OCI-LY3 (cell line): ENCODE results near the gene WDR37.

Experiments
- H2AFZ ChIP-seq: fragments of 200-600, 300-600 bp; shearing (Covaris generic); 2 replicates; pipeline ENCODE4 v1.6.0; 2014; ENCODE audit warnings: antibody characterized with exemption, low read depth, low read length
- H3K27ac ChIP-seq: fragments of 200-600, 300-600 bp; sonication (generic); 2 replicates; pipeline ENCODE4 v1.5.1; 2014; ENCODE audit warnings: mild to moderate bottlenecking, low read length, moderate library complexity, mixed read lengths
- H3K27me3 ChIP-seq: fragments of 200-600, 300-600 bp; sonication (generic); 2 replicates; pipeline ENCODE4 v1.6.1; 2014; ENCODE audit warnings: low read depth, low read length, mixed read lengths
- H3K36me3 ChIP-seq: fragments of 200-600, 300-600 bp; sonication (generic); replicated peaks from 2 replicates; pipeline ENCODE3; 2014; ENCODE audit warnings: low read depth, low read length, mixed read lengths
- H3K4me1 ChIP-seq: fragments of 300-600, 200-600 bp; sonication (generic); 2 replicates; pipeline ENCODE4 v1.6.1; 2014; ENCODE audit warnings: low read length, mixed read lengths
- H3K4me2 ChIP-seq: fragments of 200-600, 300-600 bp; sonication (generic); 2 replicates; pipeline ENCODE4 v1.6.1; 2014; ENCODE audit warnings: low read length, mixed read lengths
- H3K4me3 ChIP-seq: fragments of 300-600, 200-600 bp; sonication (generic); 2 replicates; pipeline ENCODE4 v1.5.1; 2014; ENCODE audit warnings: antibody characterized with exemption, mild to moderate bottlenecking, low read length, moderate library complexity
- H3K79me2 ChIP-seq: fragments of 300-600, 200-600 bp; shearing (Covaris generic); 2 replicates; pipeline ENCODE4 v1.6.1; 2014; ENCODE audit warnings: mild to moderate bottlenecking, low read length, mixed read lengths
- H3K9ac ChIP-seq: fragments of 300-600, 200-600 bp; shearing (Covaris generic); 2 replicates; pipeline ENCODE4 v1.6.0; 2014; ENCODE audit warnings: mild to moderate bottlenecking, low read length, moderate library complexity
- H3K9me3 ChIP-seq: fragments of 200-600, 300-600 bp; shearing (Covaris generic); 2 replicates; pipeline ENCODE4 v1.6.1; 2014; ENCODE audit warnings: low read length, mixed read lengths; ENCODE audit not compliant: insufficient read depth
- H4K20me1 ChIP-seq: fragments of 200-600, 300-600 bp; sonication (generic); 2 replicates; pipeline ENCODE4 v1.6.1; 2016; ENCODE audit warnings: low read length, mixed read lengths; ENCODE audit not compliant: insufficient read depth
- EZH2phosphoT487 ChIP-seq: fragments of 200-600 bp; shearing (Covaris generic); IDR thresholded peaks from 2 replicates; pipeline ENCODE4 v1.6.1; 2018; ENCODE audit warnings: antibody characterized with exemption, mixed run types, low read depth
- TF ChIP-seq, protein P1 (sequence below): fragments of 200-600, 300-600 bp; sonication (generic); IDR thresholded peaks from 2 replicates; pipeline ENCODE4 v1.5.1; 2014; ENCODE audit warnings: antibody characterized with exemption, low read length, low read depth

Gene WDR37

DNA sequence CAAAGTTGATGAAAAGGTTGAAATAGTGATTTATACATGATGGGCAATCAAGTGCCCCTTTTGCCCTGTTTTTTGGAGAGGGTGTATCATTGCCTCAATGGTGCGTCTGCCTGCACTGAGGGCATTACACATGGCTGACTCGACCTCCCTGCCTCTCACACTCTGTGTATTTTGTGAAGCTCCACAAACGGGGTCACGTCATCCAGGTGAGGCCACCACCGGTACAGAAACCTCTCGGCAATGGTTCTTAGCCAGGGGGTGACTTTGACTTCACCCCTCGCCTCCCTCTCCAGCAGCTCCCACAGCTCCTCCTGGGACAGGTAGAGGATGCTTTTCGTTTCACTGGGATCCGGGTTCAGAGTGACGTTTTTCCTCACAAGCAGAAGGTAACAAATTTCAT, 36.8 kb upstream of the WDR37 start:
- H3K27me3 ChIP-seq = no peaks in the 10 kb centered on the region
- H2AFZ ChIP-seq = no peak overlapping the region
- H3K4me2 ChIP-seq = no peak overlapping the region
- H3K9me3 ChIP-seq = no peaks in the 10 kb centered on the region
- H3K4me3 ChIP-seq = no peak overlapping the region
- H3K79me2 ChIP-seq = no peaks in the 10 kb centered on the region
- H3K36me3 ChIP-seq = peaks cover 24% of the 10 kb centered on the region
- no peak overlapping the region for H3K9ac ChIP-seq
- H3K27ac ChIP-seq = no peak overlapping the region
- H4K20me1 ChIP-seq = no peaks in the 10 kb centered on the region
- H3K4me1 ChIP-seq = no peaks in the 10 kb centered on the region
- TF ChIP-seq EZH2phosphoT487 = no peak
- TF ChIP-seq, protein P1, sequence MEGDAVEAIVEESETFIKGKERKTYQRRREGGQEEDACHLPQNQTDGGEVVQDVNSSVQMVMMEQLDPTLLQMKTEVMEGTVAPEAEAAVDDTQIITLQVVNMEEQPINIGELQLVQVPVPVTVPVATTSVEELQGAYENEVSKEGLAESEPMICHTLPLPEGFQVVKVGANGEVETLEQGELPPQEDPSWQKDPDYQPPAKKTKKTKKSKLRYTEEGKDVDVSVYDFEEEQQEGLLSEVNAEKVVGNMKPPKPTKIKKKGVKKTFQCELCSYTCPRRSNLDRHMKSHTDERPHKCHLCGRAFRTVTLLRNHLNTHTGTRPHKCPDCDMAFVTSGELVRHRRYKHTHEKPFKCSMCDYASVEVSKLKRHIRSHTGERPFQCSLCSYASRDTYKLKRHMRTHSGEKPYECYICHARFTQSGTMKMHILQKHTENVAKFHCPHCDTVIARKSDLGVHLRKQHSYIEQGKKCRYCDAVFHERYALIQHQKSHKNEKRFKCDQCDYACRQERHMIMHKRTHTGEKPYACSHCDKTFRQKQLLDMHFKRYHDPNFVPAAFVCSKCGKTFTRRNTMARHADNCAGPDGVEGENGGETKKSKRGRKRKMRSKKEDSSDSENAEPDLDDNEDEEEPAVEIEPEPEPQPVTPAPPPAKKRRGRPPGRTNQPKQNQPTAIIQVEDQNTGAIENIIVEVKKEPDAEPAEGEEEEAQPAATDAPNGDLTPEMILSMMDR = no peak

DNA sequence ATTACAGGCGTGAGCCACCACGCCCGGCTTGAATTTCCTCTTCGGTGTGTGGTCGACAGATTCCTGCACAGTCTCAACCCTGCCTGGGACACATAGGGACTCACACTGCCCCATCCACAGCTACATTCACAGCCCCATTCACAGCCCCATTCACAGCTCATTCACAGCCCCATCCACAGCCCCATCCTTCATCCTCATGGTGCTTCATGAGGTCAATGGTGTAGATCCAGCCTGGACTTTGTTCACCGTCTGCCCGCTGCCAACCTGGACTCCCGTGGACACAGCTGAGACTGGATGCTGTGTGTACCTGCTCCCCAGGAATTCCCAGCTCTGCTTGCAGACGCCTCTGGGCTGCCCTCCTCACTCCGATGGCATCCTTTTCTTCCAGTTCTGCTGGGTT, 35.7 kb upstream of the WDR37 start:
- no peak overlapping the region for H3K4me2 ChIP-seq
- no peak overlapping the region for H3K9ac ChIP-seq
- H2AFZ ChIP-seq = no peak overlapping the region
- H3K27me3 ChIP-seq = no peaks in the 10 kb centered on the region
- H4K20me1 ChIP-seq = no peaks in the 10 kb centered on the region
- H3K9me3 ChIP-seq = no peaks in the 10 kb centered on the region
- no peaks in the 10 kb centered on the region for H3K4me1 ChIP-seq
- no peak overlapping the region for H3K4me3 ChIP-seq
- TF ChIP-seq EZH2phosphoT487 = no peak
- TF ChIP-seq, protein P1 = no peak
- H3K27ac ChIP-seq = no peak overlapping the region
- no peaks in the 10 kb centered on the region for H3K79me2 ChIP-seq
- H3K36me3 ChIP-seq = peaks cover 22% of the 10 kb centered on the region

DNA sequence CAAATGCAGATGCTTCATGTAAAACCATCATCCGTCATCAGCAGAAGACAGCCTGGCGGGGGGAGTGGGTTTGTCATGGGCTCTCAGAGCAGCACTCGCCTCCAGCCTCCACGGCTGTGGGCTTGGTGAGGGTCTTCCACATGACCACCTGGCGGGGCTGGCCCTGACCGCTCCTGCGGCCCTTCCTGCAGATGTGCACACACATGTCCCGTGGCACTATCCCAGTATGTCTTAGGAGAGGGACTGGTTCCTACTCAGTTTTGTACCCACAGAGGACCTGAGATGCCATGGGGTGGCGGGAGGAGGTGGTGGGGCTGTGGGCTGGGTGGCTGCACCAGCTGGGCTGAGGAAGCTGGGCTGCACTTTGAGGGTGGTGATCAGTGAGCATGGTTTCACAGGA, 35.2 kb upstream of the WDR37 start:
- no peaks in the 10 kb centered on the region for H3K79me2 ChIP-seq
- peaks cover 21% of the 10 kb centered on the region for H3K36me3 ChIP-seq
- no peak overlapping the region for H3K9ac ChIP-seq
- H3K4me2 ChIP-seq = no peak overlapping the region
- TF ChIP-seq EZH2phosphoT487 = no peak
- TF ChIP-seq, protein P1 = no peak
- H3K4me1 ChIP-seq = no peaks in the 10 kb centered on the region
- no peak overlapping the region for H3K4me3 ChIP-seq
- H3K9me3 ChIP-seq = no peaks in the 10 kb centered on the region
- no peak overlapping the region for H3K27ac ChIP-seq
- H3K27me3 ChIP-seq = no peaks in the 10 kb centered on the region
- H2AFZ ChIP-seq = no peak overlapping the region
- no peaks in the 10 kb centered on the region for H4K20me1 ChIP-seq

DNA sequence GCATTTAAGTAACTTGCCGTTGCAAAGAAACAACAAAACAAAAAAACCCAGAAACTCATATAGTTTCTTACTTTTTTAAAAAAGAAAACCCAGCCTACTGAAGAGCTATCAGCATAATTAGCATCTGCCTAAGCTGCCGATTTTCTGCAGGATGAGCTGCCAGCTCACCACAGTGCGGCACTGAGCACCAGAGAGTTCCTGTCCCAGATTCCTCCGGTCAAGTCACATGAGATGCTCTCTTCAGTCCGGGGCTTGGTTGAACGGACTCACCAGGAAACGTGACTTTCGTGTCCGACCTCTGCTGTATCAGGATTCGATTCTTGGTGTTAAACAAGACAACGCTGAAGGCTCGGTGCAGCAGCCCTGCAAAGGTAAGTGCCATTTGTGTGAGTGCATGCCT, 33.8 kb upstream of the WDR37 start:
- no peaks in the 10 kb centered on the region for H3K79me2 ChIP-seq
- H3K4me3 ChIP-seq = no peak overlapping the region
- H4K20me1 ChIP-seq = no peaks in the 10 kb centered on the region
- TF ChIP-seq EZH2phosphoT487 = no peak
- TF ChIP-seq, protein P1 = no peak
- H3K27ac ChIP-seq = no peak overlapping the region
- H2AFZ ChIP-seq = no peak overlapping the region
- H3K4me2 ChIP-seq = no peak overlapping the region
- no peaks in the 10 kb centered on the region for H3K27me3 ChIP-seq
- H3K4me1 ChIP-seq = no peaks in the 10 kb centered on the region
- H3K36me3 ChIP-seq = peaks cover 13% of the 10 kb centered on the region
- no peaks in the 10 kb centered on the region for H3K9me3 ChIP-seq
- H3K9ac ChIP-seq = no peak overlapping the region
